Bladder microvascular endothelial cell (primary cell): Measurements from ENCODE around the gene TENT5A. TPM values are rescaled to one million over a fixed set of nuclear protein-coding genes. Genes with fewer than 3 reads are reported as not detected.

Source experiments
- total RNA-seq: library from RNA; depleted of rRNA; stranded (reverse); fragments of >200 nt; gene quantifications from 2 replicates; pipeline ENCODE4 v1.2.3, GENCODE V29; 2014

The TENT5A gene
- total RNA-seq, result 0.76 and 1.8 TPM in 2 replicates

GRCh38 chr6:81752084-81752920, at the start of gene TENT5A:
Gene TENT5A, minus strand, starts transcription at chr6:81752681. Its CDS starts 540 bp downstream, at chr6:81752141.

